GM12878 (cell line): ENCODE results near the gene CDCA8. TPM values are rescaled to one million over a fixed set of nuclear protein-coding genes. Genes with fewer than 3 reads are reported as not detected.

Experiments used
- ATAC-seq: fragments of 200-7000 bp; cut with Tn5 transposase; 3 replicates; pipeline ENCODE4 v1.9.1; 2020; ENCODE audit warnings: mild to moderate bottlenecking, moderate library complexity
- BruUV-seq: library from RNA; stranded (reverse); fragments of 400-500 nt; replicated peaks from 2 replicates; lab custom pipeline; 2021; lab: Mats Ljungman, UMichigan
- CTCF ChIA-PET: fragments of 300-600 bp; sonication (Branson Sonifier 250); formaldehyde crosslinking; extraction: SDS; loops from one replicate; lab custom pipeline; 2021; ENCODE audit warnings: inconsistent platforms; lab: Yijun Ruan, JAX
- POLR2A ChIA-PET: fragments of 350-600 bp; formaldehyde crosslinking; extraction: SDS; loops from one replicate; lab custom pipeline; 2021; ENCODE audit warnings: inconsistent platforms; lab: Charles Lee
- RAD21 ChIA-PET: fragments of 300-600 bp; sonication (Branson Sonifier 250); formaldehyde crosslinking; loops from one replicate; lab custom pipeline; 2023; ENCODE audit warnings: antibody characterized with exemption; ENCODE audit not compliant: unreplicated experiment; lab: Charles Lee
- SMC1A ChIA-PET: fragments of 300-600 bp; sonication (Branson Sonifier 250); formaldehyde crosslinking; loops from one replicate; lab custom pipeline; 2023; ENCODE audit not compliant: unreplicated experiment, uncharacterized antibody; lab: Charles Lee
- DNase-seq: peaks from one replicate; pipeline ENCODE4 v3.0.0-alpha.2; 2011; ENCODE audit warnings: low read depth, low spot score
- FAIRE-seq: peaks from 3 replicates; lab custom pipeline; 2011; peaks lifted over from hg19 to GRCh38; lab: Jason Lieb, UNC
- H2AFZ ChIP-seq: 2 replicates; pipeline ENCODE4 v1.6.0; 2011; ENCODE audit warnings: low read depth, low read length, control low read depth; ENCODE audit not compliant: control insufficient read depth
- H3K27ac ChIP-seq: 2 replicates; pipeline ENCODE4 v1.5.1; 2011; ENCODE audit warnings: control low read depth; ENCODE audit not compliant: control insufficient read depth, insufficient read depth
- H3K27me3 ChIP-seq, 2 experiments: replicated peaks in 1 of 2; 2 replicates each; pipeline versions ENCODE4 v1.6.0 to v1.6.1; 2011; ENCODE audit warnings: low read length in 1 of 2; ENCODE audit not compliant: control insufficient read depth in 2 of 2, insufficient read depth in 2 of 2
- H3K36me3 ChIP-seq, 2 experiments: 2 replicates each; pipeline ENCODE4 v1.5.1; 2011; ENCODE audit warnings: low read length in 1 of 2; ENCODE audit not compliant: control insufficient read depth in 2 of 2, insufficient read depth in 2 of 2
- H3K4me1 ChIP-seq: 2 replicates; pipeline ENCODE4 v1.6.1; 2011; ENCODE audit warnings: mild to moderate bottlenecking, low read length, moderate library complexity, mixed read lengths; ENCODE audit not compliant: control insufficient read depth, insufficient read depth
- H3K4me2 ChIP-seq: 2 replicates; pipeline ENCODE4 v1.6.0; 2011; ENCODE audit warnings: control low read depth; ENCODE audit not compliant: control insufficient read depth, insufficient read depth
- H3K4me3 ChIP-seq: fragments of 200-600 bp; sonication (generic); 2 replicates; pipeline ENCODE4 v1.5.1; 2016
- H3K79me2 ChIP-seq: 2 replicates; pipeline ENCODE4 v1.6.0; 2011; ENCODE audit warnings: low read length; ENCODE audit not compliant: control insufficient read depth, insufficient read depth
- H3K9ac ChIP-seq: 2 replicates; pipeline ENCODE4 v1.8.0; 2011; ENCODE audit warnings: low read length, control low read depth, mixed read lengths; ENCODE audit not compliant: control insufficient read depth, insufficient read depth
- H3K9me3 ChIP-seq: replicated peaks from 3 replicates; pipeline ENCODE4 v1.5.1; 2011; ENCODE audit warnings: mild to moderate bottlenecking, low read length; ENCODE audit not compliant: control insufficient read depth, insufficient read depth
- H4K20me1 ChIP-seq: 2 replicates; pipeline ENCODE4 v1.6.0; 2011; ENCODE audit not compliant: control insufficient read depth, insufficient read depth
- BACH1 ChIP-seq: fragments of 450-650 bp; IDR thresholded peaks from 2 replicates; pipeline ENCODE4 v1.6.1; 2017; ENCODE audit warnings: mild to moderate bottlenecking, borderline replicate concordance
- HDAC6 ChIP-seq: fragments of 200-600 bp; sonication (generic); IDR thresholded peaks from one replicate; pipeline ENCODE4 v1.8.0; 2017; ENCODE audit warnings: antibody characterized with exemption; ENCODE audit not compliant: unreplicated experiment
- JUNB ChIP-seq: IDR thresholded peaks from 2 replicates; pipeline ENCODE4 v1.6.1; 2016; ENCODE audit warnings: antibody characterized with exemption, mild to moderate bottlenecking
- MEF2A ChIP-seq: IDR thresholded peaks from 2 replicates; pipeline ENCODE4 v1.6.1; 2011; ENCODE audit warnings: low read depth, mild to moderate bottlenecking, low read length, moderate library complexity; ENCODE audit not compliant: insufficient read depth
- POLR2A ChIP-seq: IDR thresholded peaks from 2 replicates; pipeline ENCODE4 v1.6.1; 2011; ENCODE audit warnings: low read depth, mild to moderate bottlenecking, low read length
- SIN3A ChIP-seq: IDR thresholded peaks from 2 replicates; pipeline ENCODE4 v1.6.1; 2012; ENCODE audit warnings: low read depth, low read length, improper control_type of control experiment
- SMC3 ChIP-seq: IDR thresholded peaks from 2 replicates; pipeline ENCODE4 v1.6.1; 2011; ENCODE audit warnings: low read length, improper control_type of control experiment, borderline replicate concordance
- SREBF2 ChIP-seq: IDR thresholded peaks from 2 replicates; pipeline ENCODE4 v1.6.1; 2012; ENCODE audit warnings: mild to moderate bottlenecking, low read length
- ZNF687 ChIP-seq: fragments of 450-650 bp; IDR thresholded peaks from 2 replicates; pipeline ENCODE4 v1.6.1; 2017; ENCODE audit warnings: mild to moderate bottlenecking, moderate library complexity
- WGBS: methylation state at CpG from one replicate; pipeline ENCODE4 v1.1.6; 2016; ENCODE audit warnings: low lambda C conversion rate; ENCODE audit not compliant: insufficient replicate concordance, insufficient coverage; ENCODE audit errors: missing lambda C conversion rate; 5-methylcytosine and 5-hydroxymethylcytosine counted together
- in situ Hi-C: fragments of 300-500 bp; cut with MboI; formaldehyde crosslinking; loops from 9 replicates; pipeline ENCODE4 v1.14.3; 2018; ENCODE audit warnings: mixed read lengths
- intact Hi-C: fragments of 100-400 bp; cut with micrococcal nuclease; formaldehyde crosslinking; loops from one replicate; pipeline ENCODE4 v1.14.2; 2022; ENCODE audit not compliant: unreplicated experiment
- polyA plus RNA-seq, 11 experiments: library from polyadenylated mRNA; depleted of rRNA in 4 of 11; unstranded in 6 of 11; stranded (reverse) in 5 of 11; fragments of >200 nt; fragmentation: Nextera tagmentation in 4 of 11; fragmentation: Illumina TruSeq in 1 of 11; extraction: Ambion mirVana in 4 of 11; extraction: Trizol in 1 of 11; gene quantifications; 1 replicate in 1 of 11; 2 replicates in 10 of 11; pipeline versions ENCODE4 v1.2.1 to v1.2.3, GENCODE V29; 2011 to 2016; ENCODE audit warnings: inconsistent platforms in 2 of 11, missing spikeins in 2 of 11, low read depth in 1 of 11
- total RNA-seq, 4 experiments: library from RNA; depleted of rRNA in 3 of 4; stranded (reverse); fragments of >200 nt in 3 of 4; fragmentation: Illumina TruSeq in 1 of 4; extraction: Trizol in 1 of 4; gene quantifications; 2 replicates each; pipeline versions ENCODE4 v1.2.1 to v1.2.3, GENCODE V29; 2013 to 2021
- TF ChIP-seq, protein P1 (sequence below): IDR thresholded peaks from 2 replicates; pipeline ENCODE4 v1.6.1; 2011; ENCODE audit warnings: borderline replicate concordance, low read depth, mild to moderate bottlenecking, moderate library complexity, low read length; ENCODE audit not compliant: insufficient read depth, poor library complexity, severe bottlenecking

CDCA8 gene
- total and polyA plus RNA-seq, 10 of the 15 experiments (the other 5 are each of a cell fraction or from before 2014, with no cell fraction given): 21.3 to 98.1 (median 61.4) TPM

- TF ChIP-seq HDAC6: no peak
- TF ChIP-seq MEF2A: no peak
- TF ChIP-seq JUNB: no peak
- no peak for TF ChIP-seq SIN3A
- no peak for TF ChIP-seq SREBF2
These were observed 39.1 kb downstream of the CDCA8 start (continued) for GRCh38 chr1:37731312-37732019.

DNA sequence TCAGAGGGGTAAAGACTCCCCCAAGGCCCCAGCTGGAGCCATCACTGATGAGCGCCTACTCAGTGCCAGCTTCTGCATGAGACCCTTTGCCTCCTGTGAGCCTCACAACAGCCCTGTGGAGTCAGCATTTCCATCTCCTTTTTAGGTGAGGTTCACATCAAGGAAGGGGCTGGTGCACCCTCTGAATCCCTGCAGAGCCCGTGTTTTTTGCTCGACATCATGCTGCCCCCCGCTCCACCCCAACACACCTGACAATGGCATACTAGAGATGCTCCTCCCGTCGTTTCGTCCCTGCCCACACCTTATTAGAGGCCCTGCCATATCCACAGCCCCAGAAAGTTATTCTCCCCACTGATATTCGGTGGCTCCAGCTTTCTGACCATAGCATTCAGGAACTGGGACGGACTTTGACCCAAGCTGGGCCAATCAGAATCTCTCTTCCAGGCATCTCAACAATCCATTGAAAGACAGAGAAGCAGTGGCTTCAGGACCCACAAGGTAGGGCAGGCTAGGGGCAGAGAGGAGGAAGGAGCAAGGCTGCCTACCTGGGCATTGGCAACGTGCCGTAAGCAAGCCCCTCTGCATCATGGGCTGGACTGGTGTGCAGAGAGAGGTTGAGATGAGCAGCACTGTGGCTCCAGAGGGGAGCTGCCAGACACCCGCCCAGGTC is 39.9 kb downstream of the CDCA8 start:
- Histone ChIP-seq H3K79me2 (no peaks in the 10 kb centered on the region), H3K9me3 (no peaks in the 10 kb centered on the region; the same call in 2 of the 3 replicates), H3K4me1 (no peaks in the 10 kb centered on the region), H3K9ac (no peak overlapping the region), H3K27me3 (peaks cover 0 to 2% of the 10 kb centered on the region in 2 experiments), H3K4me3 (no peak overlapping the region), H2AFZ (no peak overlapping the region), H4K20me1 (no peaks in the 10 kb centered on the region), H3K36me3 (no peaks in the 10 kb centered on the region), H3K4me2 (no peak overlapping the region), H3K27ac (no peak overlapping the region)
- DNase-seq (no peak), ATAC-seq (no peak), FAIRE-seq (no peak)
- TF ChIP-seq SMC3: no peak
- TF ChIP-seq ZNF687: no peak
- TF ChIP-seq POLR2A: no peak
- TF ChIP-seq, protein P1, sequence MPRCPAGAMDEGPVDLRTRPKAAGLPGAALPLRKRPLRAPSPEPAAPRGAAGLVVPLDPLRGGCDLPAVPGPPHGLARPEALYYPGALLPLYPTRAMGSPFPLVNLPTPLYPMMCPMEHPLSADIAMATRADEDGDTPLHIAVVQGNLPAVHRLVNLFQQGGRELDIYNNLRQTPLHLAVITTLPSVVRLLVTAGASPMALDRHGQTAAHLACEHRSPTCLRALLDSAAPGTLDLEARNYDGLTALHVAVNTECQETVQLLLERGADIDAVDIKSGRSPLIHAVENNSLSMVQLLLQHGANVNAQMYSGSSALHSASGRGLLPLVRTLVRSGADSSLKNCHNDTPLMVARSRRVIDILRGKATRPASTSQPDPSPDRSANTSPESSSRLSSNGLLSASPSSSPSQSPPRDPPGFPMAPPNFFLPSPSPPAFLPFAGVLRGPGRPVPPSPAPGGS: no peak
- no peak for TF ChIP-seq BACH1
- ChIA-PET CTCF (no interaction called here), RAD21 (no interaction called here), SMC1A (no interaction called here), POLR2A (no interaction called here)
- in situ Hi-C loops: no loop called here
- BruUV-seq: no TSS peak
- WGBS: 47% methylated on average over 12 of the region's 12 CpGs
- intact Hi-C loops: no loop called here
